Mucosa of stomach (tissue), 1 donor: ENCODE measurements around the gene NRXN2.

Experiments used
- H3K27me3 ChIP-seq: one replicate; pipeline ENCODE4 v1.7.0; 2013; ENCODE audit warnings: mild to moderate bottlenecking, low read length; ENCODE audit not compliant: control insufficient read depth, insufficient read depth
- H3K36me3 ChIP-seq: one replicate; pipeline ENCODE4 v1.7.0; 2013; ENCODE audit warnings: low read length; ENCODE audit not compliant: control insufficient read depth, insufficient read depth
- H3K4me1 ChIP-seq: one replicate; pipeline ENCODE4 v1.7.0; 2013; ENCODE audit warnings: mild to moderate bottlenecking, low read length; ENCODE audit not compliant: control insufficient read depth, insufficient read depth
- H3K4me3 ChIP-seq: one replicate; pipeline ENCODE4 v1.7.0; 2013; ENCODE audit warnings: low read length
- H3K9ac ChIP-seq: one replicate; pipeline ENCODE4 v1.7.0; 2013; ENCODE audit warnings: mild to moderate bottlenecking, low read length, moderate library complexity
- H3K9me3 ChIP-seq: one replicate; pipeline ENCODE4 v1.7.0; 2013; ENCODE audit warnings: mild to moderate bottlenecking, low read length, moderate library complexity; ENCODE audit not compliant: control insufficient read depth
- donor health status: Pancreatic carcinoma.

The NRXN2 gene

DNA sequence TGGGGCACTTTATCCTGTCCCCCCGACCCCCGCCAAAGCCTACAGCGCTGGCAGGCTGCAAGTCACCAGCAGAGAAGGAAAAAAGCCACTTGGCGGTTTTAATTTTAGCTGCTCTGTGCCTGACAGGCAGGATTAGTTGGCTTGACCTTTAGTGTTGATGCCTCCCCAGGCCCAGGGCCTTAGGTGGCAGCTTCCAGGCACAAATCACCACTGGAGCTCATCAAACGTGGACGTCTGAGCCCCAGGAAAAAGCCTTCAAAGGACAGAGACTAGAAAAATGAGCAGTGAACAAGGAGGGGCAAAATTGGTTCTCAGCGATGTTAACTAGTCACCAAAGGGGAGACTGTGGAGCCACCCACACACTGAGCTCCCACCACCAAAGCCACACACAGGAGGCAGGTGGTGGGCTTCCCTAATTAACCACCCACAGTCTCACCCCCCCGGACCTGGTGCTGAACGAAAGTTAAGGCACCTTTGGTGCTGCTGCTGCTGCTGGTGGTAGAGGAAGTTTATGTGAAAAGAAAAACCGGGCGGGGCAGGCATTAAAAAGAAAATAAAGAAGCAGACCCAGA, 41.1 kb upstream of the NRXN2 start:
- no peak overlapping the region for H3K4me3 ChIP-seq
- H3K36me3 ChIP-seq = peaks cover 40% of the 10 kb centered on the region
- H3K27me3 ChIP-seq = no peaks in the 10 kb centered on the region
- H3K9me3 ChIP-seq = no peaks in the 10 kb centered on the region
- H3K4me1 ChIP-seq = peaks cover 8% of the 10 kb centered on the region
- H3K9ac ChIP-seq = no peak overlapping the region

DNA sequence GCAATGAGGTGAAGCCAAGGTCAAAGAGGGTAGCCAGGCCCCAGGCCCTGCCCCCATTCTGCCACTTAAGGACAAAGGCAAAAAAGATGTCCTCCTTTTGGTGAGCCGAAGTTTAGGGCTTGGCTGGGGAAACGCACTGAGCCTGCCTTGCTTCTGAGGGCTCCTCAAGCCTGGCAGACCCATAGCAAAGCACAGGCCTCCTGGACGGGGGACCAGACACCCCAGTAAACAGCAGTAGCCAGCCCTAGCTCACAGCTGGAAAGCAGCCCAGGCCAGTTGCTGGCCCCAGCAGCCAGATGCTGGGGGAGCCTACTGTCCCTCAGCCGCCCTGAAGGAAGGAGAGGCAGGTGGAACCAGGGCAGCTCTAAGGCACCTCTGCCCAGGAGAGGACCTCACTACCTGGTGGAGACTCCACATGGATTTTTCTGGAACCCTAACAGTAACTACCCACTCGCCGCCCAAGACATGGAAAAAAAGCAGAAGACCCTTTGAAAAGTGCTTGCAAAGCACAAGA, 40.6 kb upstream of the NRXN2 start:
- H3K9me3 ChIP-seq = no peaks in the 10 kb centered on the region
- no peak overlapping the region for H3K4me3 ChIP-seq
- H3K36me3 ChIP-seq = peaks cover 34% of the 10 kb centered on the region
- H3K27me3 ChIP-seq = no peaks in the 10 kb centered on the region
- peak overlapping the region; percentile 25 for H3K9ac ChIP-seq
- H3K4me1 ChIP-seq = peaks cover 8% of the 10 kb centered on the region

GRCh38 chr11:64762674-64763525, 39.9 kb upstream of the NRXN2 start:
- Histone ChIP-seq H3K4me1 (peaks cover 8% of the 10 kb centered on the region), H3K4me3 (no peak overlapping the region), H3K9ac (peak overlapping the region; percentile 25), H3K27me3 (no peaks in the 10 kb centered on the region), H3K36me3 (peaks cover 30% of the 10 kb centered on the region), H3K9me3 (no peaks in the 10 kb centered on the region)

DNA sequence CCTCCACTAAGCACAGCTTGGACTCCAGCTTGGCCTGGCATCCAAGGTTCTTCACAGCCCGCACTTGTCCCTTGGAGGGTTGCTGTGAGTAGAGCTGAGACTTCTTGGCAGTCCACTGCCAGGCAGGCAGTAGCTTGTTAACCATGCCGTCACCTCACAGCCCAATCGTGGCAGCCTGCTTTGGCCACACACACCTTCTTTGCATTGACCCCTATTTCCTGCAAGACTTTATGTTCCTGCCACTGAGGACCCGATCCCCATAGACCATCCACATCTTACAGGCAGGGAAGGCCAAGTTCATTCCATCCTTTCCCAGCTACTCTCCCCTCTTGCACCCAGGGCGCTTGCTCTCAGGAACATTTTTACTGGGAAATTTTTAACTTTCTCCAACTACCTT, 39.3 kb upstream of the NRXN2 start:
- Histone ChIP-seq H3K27me3 (no peaks in the 10 kb centered on the region), H3K9ac (no peak overlapping the region), H3K4me3 (no peak overlapping the region), H3K36me3 (peaks cover 24% of the 10 kb centered on the region), H3K9me3 (no peaks in the 10 kb centered on the region), H3K4me1 (peaks cover 8% of the 10 kb centered on the region)

GRCh38 chr11:64760759-64761420, 37.9 kb upstream of the NRXN2 start:
- Histone ChIP-seq H3K27me3 (no peaks in the 10 kb centered on the region), H3K36me3 (peaks cover 20% of the 10 kb centered on the region), H3K9me3 (no peaks in the 10 kb centered on the region), H3K4me1 (peaks cover 8% of the 10 kb centered on the region), H3K9ac (no peak overlapping the region), H3K4me3 (no peak overlapping the region)

- Histone ChIP-seq H3K27me3 (no peaks in the 10 kb centered on the region), H3K4me1 (peaks cover 8% of the 10 kb centered on the region), H3K36me3 (peaks cover 20% of the 10 kb centered on the region), H3K4me3 (no peak within 1 kb of the TSS), H3K9ac (no peak within 1 kb of the TSS), H3K9me3 (no peaks in the 10 kb centered on the region)
Measured at GRCh38 chr11:64759722-64760719, 37.0 kb upstream of the NRXN2 start, which contains the start of gene PYGM. PYGM (minus strand) TSS chr11:64759974; CDS start chr11:64759898, 76 bp downstream.

DNA sequence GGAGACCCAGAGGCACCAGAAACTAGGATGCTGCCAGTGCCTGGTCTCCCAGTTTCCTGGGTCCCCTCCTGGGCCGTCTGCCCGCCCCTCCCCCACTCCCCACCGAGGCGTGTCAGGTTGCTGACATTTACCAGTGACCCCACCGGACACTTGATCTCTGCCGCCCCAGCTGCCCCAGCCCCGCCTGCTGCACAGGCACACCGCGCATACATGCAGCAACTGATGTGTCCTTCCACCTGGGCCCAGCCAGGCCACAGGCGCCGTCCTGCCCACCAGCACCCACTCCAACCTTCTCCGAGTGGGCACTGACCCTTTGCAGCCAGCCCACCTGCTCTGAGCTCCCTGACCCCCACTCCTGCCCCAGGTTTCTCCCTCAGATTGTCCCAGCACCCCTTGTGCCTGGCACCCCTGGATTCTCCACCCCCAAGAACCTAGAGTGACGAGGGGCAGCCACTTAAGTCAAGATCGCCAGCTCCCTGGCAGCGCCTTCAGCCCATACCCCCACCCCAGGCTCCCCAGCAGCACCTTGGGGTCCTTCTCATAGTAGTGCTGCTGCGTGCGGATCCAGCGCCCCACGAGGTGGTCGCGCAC, 36.2 kb upstream of the NRXN2 start:
- peaks cover 8% of the 10 kb centered on the region for H3K4me1 ChIP-seq
- no peak overlapping the region for H3K9ac ChIP-seq
- H3K36me3 ChIP-seq = peaks cover 12% of the 10 kb centered on the region
- no peaks in the 10 kb centered on the region for H3K27me3 ChIP-seq
- H3K4me3 ChIP-seq = no peak overlapping the region
- no peaks in the 10 kb centered on the region for H3K9me3 ChIP-seq

- Histone ChIP-seq H3K9ac (no peak overlapping the region), H3K9me3 (no peaks in the 10 kb centered on the region), H3K36me3 (peaks cover 6% of the 10 kb centered on the region), H3K4me1 (peaks cover 5% of the 10 kb centered on the region), H3K4me3 (no peak overlapping the region), H3K27me3 (no peaks in the 10 kb centered on the region)
Measured at GRCh38 chr11:64758330-64759079, 35.5 kb upstream of the NRXN2 start.

GRCh38 chr11:64757549-64758329, 34.7 kb upstream of the NRXN2 start:
- Histone ChIP-seq H3K4me3 (no peak overlapping the region), H3K9me3 (no peaks in the 10 kb centered on the region), H3K36me3 (no peaks in the 10 kb centered on the region), H3K4me1 (peaks cover 5% of the 10 kb centered on the region), H3K9ac (no peak overlapping the region), H3K27me3 (no peaks in the 10 kb centered on the region)

DNA sequence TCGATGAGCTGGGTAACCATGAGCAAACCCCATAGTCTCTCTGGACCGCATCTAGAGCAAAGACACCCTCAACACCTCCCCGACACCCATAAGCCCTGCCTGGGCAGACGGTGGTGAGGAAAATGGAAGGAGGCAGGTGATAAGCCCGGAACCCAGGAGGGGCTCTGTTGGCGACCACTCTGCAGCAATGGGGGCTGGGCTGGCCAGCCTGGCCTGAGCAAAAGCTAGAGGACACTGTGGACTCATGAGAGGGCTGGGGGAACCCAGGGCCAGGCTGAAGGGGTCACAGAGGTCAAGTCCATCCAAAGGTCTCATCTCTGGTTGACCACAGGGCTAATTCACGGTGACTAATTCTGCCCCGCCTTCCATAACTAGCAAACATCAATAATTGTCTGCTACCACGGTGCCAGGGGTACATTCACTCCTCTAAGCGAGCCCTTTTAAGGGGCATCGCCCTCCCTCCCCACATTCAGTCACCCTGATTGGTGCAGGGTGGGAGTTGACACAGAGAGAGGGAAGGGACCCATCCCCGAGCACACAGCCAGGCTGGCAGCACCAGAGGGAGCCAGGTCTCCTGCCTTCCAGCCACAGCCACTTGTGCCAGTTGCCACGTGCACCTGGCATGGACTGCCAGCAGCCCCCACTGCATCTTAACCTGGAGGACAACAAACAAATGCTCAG, 32.8 kb upstream of the NRXN2 start:
- no peak overlapping the region for H3K9ac ChIP-seq
- no peaks in the 10 kb centered on the region for H3K36me3 ChIP-seq
- no peak overlapping the region for H3K4me3 ChIP-seq
- peaks cover 5% of the 10 kb centered on the region for H3K4me1 ChIP-seq
- H3K27me3 ChIP-seq = no peaks in the 10 kb centered on the region
- H3K9me3 ChIP-seq = no peaks in the 10 kb centered on the region
